Omental fat pad (tissue), 4 donors: ENCODE data around the gene CHST8. TPM values are rescaled to one million over a fixed set of nuclear protein-coding genes. Genes with fewer than 3 reads are reported as not detected.
A peak's percentile ranks its signal among the peaks of the same experiment; 100 is the strongest.

Experiments used
- ATAC-seq: fragments of 150-250 bp; one replicate; pipeline ENCODE4 v1.9.1; 2016; ENCODE audit warnings: mild to moderate bottlenecking, moderate library complexity; ENCODE audit not compliant: low FRiP score
- DNase-seq: peaks from one replicate; pipeline ENCODE4 v3.0.0-alpha.2; 2019; ENCODE audit warnings: low spot score
- CTCF ChIP-seq, 3 donors: fragments of 450-650 bp; IDR thresholded peaks; one replicate each; pipeline ENCODE4 v1.5.1; 2016 to 2017; ENCODE audit warnings: antibody characterized with exemption in 3 of 3, mild to moderate bottlenecking in 3 of 3, moderate library complexity in 2 of 3
- total RNA-seq, 4 donors: library from RNA; depleted of rRNA; stranded (reverse); fragments of >200 nt; gene quantifications; one replicate each; pipeline ENCODE4 v1.1.0, GENCODE V29; 2016

Gene CHST8
- total RNA-seq, 4 donors from 2014 or later, result 1.3 to 4.8 (median 1.4) TPM; not detected in 1

- no peak for TF ChIP-seq CTCF (IDR thresholded peaks at IDR 0.05)
- DNase-seq (no peak), ATAC-seq (no peak)
These were observed 154.2 kb downstream of the CHST8 start for GRCh38 chr19:33775731-33776487.

GRCh38 chr19:33777351-33777750, 155.6 kb downstream of the CHST8 start:
- no peak for ATAC-seq

GRCh38 chr19:33777753-33778088, 156.0 kb downstream of the CHST8 start:
- no peak for TF ChIP-seq CTCF (IDR thresholded peaks at IDR 0.05)
- DNase-seq (no peak), ATAC-seq (no peak)

More at GRCh38 chr19:33777351-33777750, 155.6 kb downstream of the CHST8 start:
- DNase-seq, result no peak
- no peak for TF ChIP-seq CTCF (IDR thresholded peaks at IDR 0.05)

GRCh38 chr19:33778089-33778791, 156.5 kb downstream of the CHST8 start:
- DNase-seq (peak; percentile 62), ATAC-seq (peak; percentile 84)
- TF ChIP-seq CTCF (IDR thresholded peaks at IDR 0.05), result peak; percentile 87 to 100 (median 100)

- ATAC-seq (no peak), DNase-seq (no peak)
- no peak for TF ChIP-seq CTCF (IDR thresholded peaks at IDR 0.05)
These were observed 158.1 kb downstream of the CHST8 start for GRCh38 chr19:33779849-33780248.

- DNase-seq (no peak), ATAC-seq (no peak)
- no peak for TF ChIP-seq CTCF (IDR thresholded peaks at IDR 0.05)
These were observed 158.5 kb downstream of the CHST8 start for GRCh38 chr19:33780251-33780650.

- no peak for DNase-seq
- TF ChIP-seq CTCF (IDR thresholded peaks at IDR 0.05), result no peak
- ATAC-seq, result no peak
These were observed 159.0 kb downstream of the CHST8 start for GRCh38 chr19:33780746-33781145.
